Transverse colon (tissue), 4 donors: ENCODE results near the gene PLP2. TPM values are rescaled to one million over a fixed set of nuclear protein-coding genes. Genes with fewer than 3 reads are reported as not detected.
"Not testable (repeated sequence)": the region's sequence is repeated elsewhere in the genome, so short reads cannot be mapped to it uniquely, and the experiment has no call there.

Experiments used
- DNase-seq: peaks from one replicate; pipeline ENCODE4 v3.0.0-alpha.2; 2019
- H3K27ac ChIP-seq, 4 donors: fragments of 200-600 bp; sonication (generic); 2 replicates each; pipeline ENCODE4 v1.5.1; 2016 to 2018; ENCODE audit warnings: inconsistent platforms in 4 of 4
- H3K27me3 ChIP-seq: fragments of 200-600 bp; sonication (generic); 2 replicates; pipeline ENCODE4 v1.5.1; 2017; ENCODE audit warnings: inconsistent platforms
- H3K36me3 ChIP-seq, 4 donors: fragments of 200-600 bp; sonication (generic); 2 replicates each; pipeline ENCODE4 v1.5.1; 2017 to 2019; ENCODE audit warnings: inconsistent platforms in 4 of 4
- H3K4me1 ChIP-seq, 4 donors: fragments of 200-600 bp; sonication (generic); 2 replicates each; pipeline ENCODE4 v1.5.1; 2017 to 2020; ENCODE audit warnings: inconsistent platforms in 4 of 4
- H3K4me3 ChIP-seq, 4 donors: fragments of 200-600 bp; sonication (generic); 1 replicate in 1 of 4; 2 replicates in 3 of 4; pipeline versions ENCODE4 v1.5.1 to v1.6.1; 2017 to 2019; ENCODE audit warnings: inconsistent platforms in 4 of 4
- H3K9me3 ChIP-seq, 2 donors: fragments of 200-600 bp; sonication (generic); 2 replicates each; pipeline ENCODE4 v1.5.1; 2017 to 2019; ENCODE audit warnings: inconsistent platforms in 2 of 2
- EP300 ChIP-seq: sonication (generic); formaldehyde crosslinking; IDR thresholded peaks from one replicate; pipeline ENCODE4 v1.6.1; 2017; ENCODE audit warnings: antibody characterized with exemption, low read depth
- POLR2A ChIP-seq: fragments of 450-650 bp; IDR thresholded peaks from one replicate; pipeline ENCODE4 v1.6.1; 2016; ENCODE audit warnings: antibody characterized with exemption, mild to moderate bottlenecking, moderate library complexity
- POLR2AphosphoS5 ChIP-seq, 3 donors: sonication (generic); formaldehyde crosslinking; IDR thresholded peaks; one replicate each; pipeline ENCODE4 v1.6.1; 2016; ENCODE audit warnings: antibody characterized with exemption in 3 of 3
- WGBS, 2 donors: methylation state at CpG; one replicate each; pipeline ENCODE4 v1.1.5; 2018; ENCODE audit warnings: low coverage in 1 of 2; 5-methylcytosine and 5-hydroxymethylcytosine counted together
- in situ Hi-C, 4 donors: fragments of 200-750 bp; cut with MboI; loops; one replicate each; pipeline versions ENCODE4 v1.15.0 to v1.15.1; 2017; ENCODE audit warnings: low sequenced_read_pairs in 3 of 4, low pct_ligation_motif_present in 1 of 4, low pct_unique_long_range_greater_than_20kb in 1 of 4
- intact Hi-C: fragments of 100-400 bp; cut with DNase I; formaldehyde crosslinking; loops from one replicate; pipeline ENCODE4 v1.15.1; 2023; ENCODE audit warnings: low total_unique reads
- total RNA-seq, 4 donors: library from RNA; depleted of rRNA; stranded (reverse); fragments of >200 nt; gene quantifications; one replicate each; pipeline ENCODE4 v1.1.0, GENCODE V29; 2016
- TF ChIP-seq, protein P1 (sequence below), 5 experiments: fragments of 200-600 bp in 3 of 5; fragments of 450-650 bp in 2 of 5; sonication (generic) in 3 of 5; IDR thresholded peaks; 1 replicate in 2 of 5; 2 replicates in 3 of 5; pipeline ENCODE4 v1.5.1; 2016 to 2017; ENCODE audit warnings: antibody characterized with exemption in 5 of 5, inconsistent platforms in 3 of 5, mild to moderate bottlenecking in 2 of 5, moderate library complexity in 1 of 5

The PLP2 gene
- total RNA-seq, 4 donors from 2014 or later, result 31.0 to 60.3 (median 43.2) TPM

DNA sequence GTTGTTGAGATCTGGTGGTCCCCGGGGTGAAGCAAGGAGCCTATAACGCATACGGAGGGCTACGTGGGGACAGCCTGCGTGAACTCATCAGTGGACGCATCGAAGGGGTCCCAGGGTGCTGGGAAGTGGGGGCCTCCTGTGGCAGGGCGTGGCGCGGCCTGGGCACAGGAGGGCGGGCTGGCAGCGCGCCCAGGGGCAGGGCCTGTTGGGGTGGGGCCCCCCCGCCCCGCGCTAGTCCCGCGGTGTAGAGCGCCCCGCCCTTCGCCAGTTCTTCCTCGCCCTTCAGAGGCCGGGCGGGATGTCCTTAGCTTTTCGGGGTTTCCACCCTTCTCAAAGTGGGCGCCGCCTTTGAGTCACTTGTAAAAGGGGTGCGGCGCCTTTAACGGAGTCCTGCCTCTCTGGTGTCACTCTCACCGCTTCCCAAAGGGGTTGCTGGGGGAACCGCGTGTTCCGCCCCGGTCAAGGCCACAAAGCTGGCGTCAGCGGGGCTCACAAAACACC lies 632 bp downstream of the PLP2 start:
- peak overlapping the region; percentile 90 to 96 (median 93) for H3K27ac ChIP-seq
- H3K9me3 ChIP-seq, result no peaks in the 10 kb centered on the region
- no peaks in the 10 kb centered on the region for H3K36me3 ChIP-seq
- in situ Hi-C loops, result no loop called here
- WGBS, 2 donors, result 53% methylated on average over 37 of the region's 37 CpGs; no CpG with 5 or more reads in 1 of the 2 donors
- H3K27me3 ChIP-seq, result no peaks in the 10 kb centered on the region
- H3K4me3 ChIP-seq, result peak overlapping the region; percentile 52 to 72 (median 62)
- peak in 2 of 3 donors; percentile 22 to 53 for TF ChIP-seq POLR2AphosphoS5 (IDR thresholded peaks at IDR 0.05)
- TF ChIP-seq, protein P1, sequence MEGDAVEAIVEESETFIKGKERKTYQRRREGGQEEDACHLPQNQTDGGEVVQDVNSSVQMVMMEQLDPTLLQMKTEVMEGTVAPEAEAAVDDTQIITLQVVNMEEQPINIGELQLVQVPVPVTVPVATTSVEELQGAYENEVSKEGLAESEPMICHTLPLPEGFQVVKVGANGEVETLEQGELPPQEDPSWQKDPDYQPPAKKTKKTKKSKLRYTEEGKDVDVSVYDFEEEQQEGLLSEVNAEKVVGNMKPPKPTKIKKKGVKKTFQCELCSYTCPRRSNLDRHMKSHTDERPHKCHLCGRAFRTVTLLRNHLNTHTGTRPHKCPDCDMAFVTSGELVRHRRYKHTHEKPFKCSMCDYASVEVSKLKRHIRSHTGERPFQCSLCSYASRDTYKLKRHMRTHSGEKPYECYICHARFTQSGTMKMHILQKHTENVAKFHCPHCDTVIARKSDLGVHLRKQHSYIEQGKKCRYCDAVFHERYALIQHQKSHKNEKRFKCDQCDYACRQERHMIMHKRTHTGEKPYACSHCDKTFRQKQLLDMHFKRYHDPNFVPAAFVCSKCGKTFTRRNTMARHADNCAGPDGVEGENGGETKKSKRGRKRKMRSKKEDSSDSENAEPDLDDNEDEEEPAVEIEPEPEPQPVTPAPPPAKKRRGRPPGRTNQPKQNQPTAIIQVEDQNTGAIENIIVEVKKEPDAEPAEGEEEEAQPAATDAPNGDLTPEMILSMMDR (IDR thresholded peaks at IDR 0.05), result no peak
- TF ChIP-seq EP300, result peak; percentile 1
- TF ChIP-seq POLR2A, result peak; percentile 5
- intact Hi-C loops, result no loop called here
- peaks cover 4 to 30% (median 14%) of the 10 kb centered on the region in 4 donors for H3K4me1 ChIP-seq
- DNase-seq, result peak; percentile 85

DNA sequence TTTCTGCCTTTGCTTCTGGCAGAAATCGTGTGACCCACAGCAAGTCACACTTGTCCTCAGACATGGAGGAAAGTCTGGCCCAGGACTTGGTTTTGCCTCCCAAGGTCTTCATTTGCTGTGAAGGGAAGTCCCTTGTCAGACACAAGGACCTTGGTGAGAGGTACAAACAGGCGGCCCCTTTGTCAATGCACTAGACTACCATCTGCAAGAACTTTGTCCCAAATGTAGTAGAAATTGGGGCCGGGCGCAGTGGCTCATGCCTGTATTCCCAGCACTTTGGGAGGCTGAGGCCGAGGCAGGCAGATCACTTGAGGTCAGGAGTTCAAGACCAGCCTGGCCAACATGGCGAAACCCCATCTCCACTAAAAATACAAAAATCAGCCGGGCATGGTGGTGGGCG lies 1.8 kb downstream of the PLP2 start:
- H3K36me3 ChIP-seq, in situ Hi-C loops, H3K4me3 ChIP-seq, intact Hi-C loops, DNase-seq, H3K9me3 ChIP-seq, H3K27me3 ChIP-seq: not testable (repeated sequence)
- WGBS, 2 donors, result 84% methylated on average over 8 of the region's 8 CpGs; no CpG with 5 or more reads in 1 of the 2 donors
- H3K4me1 ChIP-seq, result peaks cover 4 to 22% (median 10%) of the 10 kb centered on the region in 4 donors
- peak overlapping the region; percentile 90 to 96 (median 93) for H3K27ac ChIP-seq

DNA sequence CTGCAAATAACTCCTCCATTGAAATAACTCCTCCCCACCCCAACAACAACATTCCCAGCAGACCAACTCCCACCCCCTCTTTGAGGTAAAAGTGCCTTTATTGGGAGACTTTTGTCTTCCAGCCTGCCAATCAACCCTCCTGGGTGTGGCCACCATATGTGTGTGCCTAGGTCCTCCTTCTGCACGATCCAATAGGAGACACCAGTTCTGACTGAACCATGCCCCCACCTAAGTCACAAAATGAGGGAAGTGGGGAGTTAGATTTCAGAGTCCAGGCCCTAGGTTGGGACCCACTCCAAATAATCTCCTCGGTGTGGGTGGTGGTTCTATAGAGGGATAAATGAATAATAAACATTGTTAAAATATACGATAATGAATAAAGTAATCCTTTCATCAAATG lies 3.0 kb downstream of the PLP2 start:
- Histone ChIP-seq H3K4me1 (peaks cover 4 to 22% (median 10%) of the 10 kb centered on the region in 4 donors), H3K4me3 (no peak overlapping the region), H3K9me3 (no peaks in the 10 kb centered on the region), H3K27ac (no peak overlapping the region), H3K27me3 (no peaks in the 10 kb centered on the region), H3K36me3 (no peaks in the 10 kb centered on the region)
- in situ Hi-C loops (no loop called here), intact Hi-C loops (no loop called here)
- 64% methylated on average over 3 of the region's 3 CpGs; no CpG with 5 or more reads in 1 of the 2 donors for WGBS, 2 donors
- DNase-seq, result no peak
- TF ChIP-seq POLR2AphosphoS5 (IDR thresholded peaks at IDR 0.05), result no peak
- TF ChIP-seq, protein P1 (IDR thresholded peaks at IDR 0.05), result no peak
- TF ChIP-seq EP300, result no peak
- no peak for TF ChIP-seq POLR2A

DNA sequence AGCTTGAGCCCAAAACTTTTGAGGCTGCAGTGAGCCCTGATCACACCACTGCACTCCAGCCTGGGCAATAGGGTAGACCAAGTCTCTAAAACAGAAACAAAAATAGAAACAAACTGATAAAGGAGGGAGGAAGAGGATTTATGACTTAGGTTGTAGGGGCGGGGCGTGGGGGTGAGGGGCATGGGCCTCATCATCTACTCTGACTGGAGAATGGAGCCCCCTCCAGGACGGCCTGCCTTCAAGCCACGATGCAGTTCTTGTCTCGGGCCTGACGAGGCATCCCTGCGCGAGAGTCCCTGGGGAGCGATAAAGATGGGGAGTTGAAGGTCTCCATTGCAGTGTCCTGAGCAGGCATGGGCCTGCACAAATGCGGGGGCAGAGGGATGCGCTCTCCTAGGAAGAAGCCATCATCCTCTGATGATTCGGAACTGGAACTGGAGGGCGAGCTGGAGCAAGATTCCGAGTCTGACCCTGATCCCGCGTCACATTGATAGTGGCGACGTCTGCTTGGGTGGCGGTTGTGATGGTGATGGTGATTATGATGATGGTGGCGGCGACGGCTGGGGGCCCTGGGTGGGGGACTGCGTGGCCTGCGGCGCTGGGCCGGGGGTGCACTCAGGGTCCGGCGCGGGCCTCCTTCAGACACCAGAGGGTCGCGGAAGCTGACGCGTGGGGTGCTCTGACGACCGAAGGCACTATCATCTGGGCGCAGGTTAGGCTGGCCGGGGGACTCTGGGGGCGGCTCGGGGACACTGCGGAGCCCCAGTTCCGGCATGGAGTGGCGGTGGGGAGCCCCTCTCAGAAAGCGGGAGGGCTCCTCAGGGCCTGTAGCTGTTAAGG lies 4.0 kb downstream of the PLP2 start:
- Histone ChIP-seq H3K4me1 (peaks cover 4 to 22% (median 10%) of the 10 kb centered on the region in 4 donors), H3K27ac (peak overlapping the region in 3 of 4 donors; percentile 24 to 80 (median 80)), H3K36me3 (no peaks in the 10 kb centered on the region), H3K4me3 (no peak overlapping the region), H3K9me3 (no peaks in the 10 kb centered on the region), H3K27me3 (no peaks in the 10 kb centered on the region)
- 92 to 100% methylated on average over 3 to 43 of the region's 43 CpGs for WGBS, 2 donors
- no peak for TF ChIP-seq EP300
- no peak for TF ChIP-seq POLR2AphosphoS5 (IDR thresholded peaks at IDR 0.05)
- no peak for TF ChIP-seq POLR2A
- TF ChIP-seq, protein P1 (IDR thresholded peaks at IDR 0.05), result no peak
- in situ Hi-C loops (no loop called here), intact Hi-C loops (no loop called here)
- DNase-seq, result no peak
